ENCODE results near the gene EMC1. TPM values are rescaled to one million over a fixed set of nuclear protein-coding genes. Genes with fewer than 3 reads are reported as not detected.
"Not testable (repeated sequence)": the region's sequence is repeated elsewhere in the genome, so short reads cannot be mapped to it uniquely, and the experiment has no call there.

Gene EMC1
- polyA plus RNA-seq, 4 donors = 40.6 to 56.1 (median 48.8) TPM

- no peak for DNase-seq (ENCODE audit: low read depth in 4 of 4, low spot score in 2 of 4)
These were observed 53.5 kb downstream of the EMC1 start for GRCh38 chr1:19197845-19198244.

GRCh38 chr1:19196331-19196730 lies 55.0 kb downstream of the EMC1 start:
- DNase-seq (ENCODE audit: low read depth in 4 of 4, low spot score in 2 of 4) = no peak

- no peak for DNase-seq (ENCODE audit: low read depth in 4 of 4, low spot score in 2 of 4)
These were observed 58.3 kb downstream of the EMC1 start for GRCh38 chr1:19193004-19193403.

GRCh38 chr1:19191811-19192210 lies 59.5 kb downstream of the EMC1 start:
- DNase-seq (ENCODE audit: low read depth in 4 of 4, low spot score in 2 of 4) = no peak

GRCh38 chr1:19190468-19190867 lies 60.9 kb downstream of the EMC1 start:
- DNase-seq (ENCODE audit: low read depth in 4 of 4, low spot score in 2 of 4) = no peak

GRCh38 chr1:19189270-19189669 lies 62.1 kb downstream of the EMC1 start:
- DNase-seq (ENCODE audit: low read depth in 4 of 4, low spot score in 2 of 4) = no peak

GRCh38 chr1:19187852-19188251 lies 63.5 kb downstream of the EMC1 start:
- no peak for DNase-seq (ENCODE audit: low read depth in 4 of 4, low spot score in 2 of 4)

GRCh38 chr1:19186001-19186400 lies 65.3 kb downstream of the EMC1 start:
- no peak for DNase-seq (ENCODE audit: low read depth in 4 of 4, low spot score in 2 of 4)

- no peak for DNase-seq (ENCODE audit: low read depth in 4 of 4, low spot score in 2 of 4)
These were observed 69.1 kb downstream of the EMC1 start for GRCh38 chr1:19182223-19182622.

- DNase-seq (ENCODE audit: low read depth in 4 of 4, low spot score in 2 of 4) = not testable (repeated sequence)
These were observed 71.1 kb downstream of the EMC1 start for GRCh38 chr1:19180265-19180657.

- no peak for DNase-seq (ENCODE audit: low read depth in 4 of 4, low spot score in 2 of 4)
These were observed 71.6 kb downstream of the EMC1 start for GRCh38 chr1:19179597-19180264.

- no peak for DNase-seq (ENCODE audit: low read depth in 4 of 4, low spot score in 2 of 4)
These were observed 72.5 kb downstream of the EMC1 start for GRCh38 chr1:19178734-19179398.

GRCh38 chr1:19177811-19178210 lies 73.5 kb downstream of the EMC1 start:
- DNase-seq (ENCODE audit: low read depth in 4 of 4, low spot score in 2 of 4) = no peak

GRCh38 chr1:19169642-19170041 lies 81.7 kb downstream of the EMC1 start:
- DNase-seq (ENCODE audit: low read depth in 4 of 4, low spot score in 2 of 4) = no peak

GRCh38 chr1:19167140-19167539 lies 84.2 kb downstream of the EMC1 start:
- DNase-seq (ENCODE audit: low read depth in 4 of 4, low spot score in 2 of 4) = no peak

GRCh38 chr1:19166066-19166465 lies 85.3 kb downstream of the EMC1 start:
- no peak for DNase-seq (ENCODE audit: low read depth in 4 of 4, low spot score in 2 of 4)

Other genes with a start within 250 kb of the EMC1 start
- gene UBR4, start 41.3 kb downstream of the EMC1 start, polyA plus RNA-seq (ENCODE audit: insufficient read length in 4 of 4) = 100 to 1,000 TPM in 3 of 4 donors, 10 to 100 TPM in 1; 99.6 to 159 (median 126) TPM
- 10 to 100 TPM; 28.0 to 31.4 (median 30.3) TPM for gene MRTO4, start 281 bp upstream of the EMC1 start, polyA plus RNA-seq (ENCODE audit: insufficient read length in 4 of 4)
- 1 to 10 TPM in 3 of 4 donors, under 1 TPM in 1; 0.87 to 3.3 (median 2.0) TPM for gene AKR7A3, start 37.2 kb upstream of the EMC1 start, polyA plus RNA-seq (ENCODE audit: insufficient read length in 4 of 4)
- gene AKR7A2, start 60.6 kb upstream of the EMC1 start, polyA plus RNA-seq (ENCODE audit: insufficient read length in 4 of 4) = 100 to 1,000 TPM in 1 of 4 donors, 10 to 100 TPM in 3; 76.7 to 107 (median 87.1) TPM
- 10 to 100 TPM in 3 of 4 donors, 1 to 10 TPM in 1; 9.6 to 18.3 (median 15.1) TPM for gene SLC66A1, start 60.8 kb upstream of the EMC1 start, polyA plus RNA-seq (ENCODE audit: insufficient read length in 4 of 4)
- 100 to 1,000 TPM; 225 to 279 (median 246) TPM for gene CAPZB, start 234.0 kb upstream of the EMC1 start, polyA plus RNA-seq (ENCODE audit: insufficient read length in 4 of 4)

All from left renal cortex interstitium (tissue), 4 donors.